Measurements from ENCODE around the gene DKK3. TPM values are rescaled to one million over a fixed set of nuclear protein-coding genes. Genes with fewer than 3 reads are reported as not detected.

Gene DKK3
- total and polyA plus RNA-seq, 4 donors: 3.1 to 9.9 (median 7.1) TPM

- H3K9ac ChIP-seq (ENCODE audit: low read depth in 1 of 2, low read length in 2 of 2): no peak overlapping the region
- H3K27ac ChIP-seq (ENCODE audit: low read depth in 1 of 2, low read length in 2 of 2): no peak overlapping the region
- H3K36me3 ChIP-seq (ENCODE audit: control insufficient read depth in 4 of 4, insufficient read depth in 3 of 4, low read depth in 1 of 4, low read length in 3 of 4): no peaks in the 10 kb centered on the region
- no peak overlapping the region for H3K4me3 ChIP-seq (ENCODE audit: low read depth in 1 of 3, low read length in 3 of 3)
- no peak for DNase-seq (ENCODE audit: low spot score)
- peaks cover 0 to 7% (median 2%) of the 10 kb centered on the region in 4 donors for H3K27me3 ChIP-seq (ENCODE audit: control insufficient read depth in 4 of 4, insufficient read depth in 4 of 4, low read length in 3 of 4)
- 96% methylated on average over 2 of the region's 2 CpGs for WGBS
- H3K4me1 ChIP-seq (ENCODE audit: control insufficient read depth in 4 of 4, insufficient read depth in 4 of 4, low read length in 3 of 4): peaks cover 0 to 6% (median 0%) of the 10 kb centered on the region in 4 donors
- no peak for TF ChIP-seq HNF4A (conservative IDR thresholded peaks at IDR 0.05)
- TF ChIP-seq, protein P1, sequence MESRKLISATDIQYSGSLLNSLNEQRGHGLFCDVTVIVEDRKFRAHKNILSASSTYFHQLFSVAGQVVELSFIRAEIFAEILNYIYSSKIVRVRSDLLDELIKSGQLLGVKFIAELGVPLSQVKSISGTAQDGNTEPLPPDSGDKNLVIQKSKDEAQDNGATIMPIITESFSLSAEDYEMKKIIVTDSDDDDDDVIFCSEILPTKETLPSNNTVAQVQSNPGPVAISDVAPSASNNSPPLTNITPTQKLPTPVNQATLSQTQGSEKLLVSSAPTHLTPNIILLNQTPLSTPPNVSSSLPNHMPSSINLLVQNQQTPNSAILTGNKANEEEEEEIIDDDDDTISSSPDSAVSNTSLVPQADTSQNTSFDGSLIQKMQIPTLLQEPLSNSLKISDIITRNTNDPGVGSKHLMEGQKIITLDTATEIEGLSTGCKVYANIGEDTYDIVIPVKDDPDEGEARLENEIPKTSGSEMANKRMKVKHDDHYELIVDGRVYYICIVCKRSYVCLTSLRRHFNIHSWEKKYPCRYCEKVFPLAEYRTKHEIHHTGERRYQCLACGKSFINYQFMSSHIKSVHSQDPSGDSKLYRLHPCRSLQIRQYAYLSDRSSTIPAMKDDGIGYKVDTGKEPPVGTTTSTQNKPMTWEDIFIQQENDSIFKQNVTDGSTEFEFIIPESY (IDR thresholded peaks at IDR 0.05): no peak
- no peaks in the 10 kb centered on the region for H3K9me3 ChIP-seq (ENCODE audit: control insufficient read depth in 4 of 4, low read length in 3 of 4)
Measured at GRCh38 chr11:12003336-12003735, 5.1 kb downstream of the DKK3 start.

GRCh38 chr11:12001186-12001585 is 7.2 kb downstream of the DKK3 start:
- Histone ChIP-seq H3K9ac (ENCODE audit: low read depth in 1 of 2, low read length in 2 of 2) (no peak overlapping the region), H3K4me1 (ENCODE audit: control insufficient read depth in 4 of 4, insufficient read depth in 4 of 4, low read length in 3 of 4) (peaks cover 0 to 1% (median 0%) of the 10 kb centered on the region in 4 donors), H3K27ac (ENCODE audit: low read depth in 1 of 2, low read length in 2 of 2) (no peak overlapping the region), H3K4me3 (ENCODE audit: low read depth in 1 of 3, low read length in 3 of 3) (no peak overlapping the region), H3K9me3 (ENCODE audit: control insufficient read depth in 4 of 4, low read length in 3 of 4) (no peaks in the 10 kb centered on the region), H3K27me3 (ENCODE audit: control insufficient read depth in 4 of 4, insufficient read depth in 4 of 4, low read length in 3 of 4) (no peaks in the 10 kb centered on the region), H3K36me3 (ENCODE audit: control insufficient read depth in 4 of 4, insufficient read depth in 3 of 4, low read depth in 1 of 4, low read length in 3 of 4) (no peaks in the 10 kb centered on the region)
- no peak for DNase-seq (ENCODE audit: low spot score)
- TF ChIP-seq EGR1 (IDR thresholded peaks at IDR 0.05; ENCODE audit: low read depth in 2 of 2) (no peak), JUND (IDR thresholded peaks at IDR 0.05) (no peak), HNF4G (IDR thresholded peaks at IDR 0.05) (no peak), RAD21 (IDR thresholded peaks at IDR 0.05) (no peak), TAF1 (conservative IDR thresholded peaks at IDR 0.05) (no peak), SP1 (IDR thresholded peaks at IDR 0.05) (no peak), CTCF (IDR thresholded peaks at IDR 0.05; ENCODE audit: low read depth, low read length, missing input control) (no peak), FOXA1 (IDR thresholded peaks at IDR 0.05) (no peak), YY1 (IDR thresholded peaks at IDR 0.05) (no peak), REST (IDR thresholded peaks at IDR 0.05) (no peak), RXRA (IDR thresholded peaks at IDR 0.05) (no peak), HNF4A (conservative IDR thresholded peaks at IDR 0.05) (no peak), FOXA2 (IDR thresholded peaks at IDR 0.05) (no peak)
- TF ChIP-seq, protein P2, sequence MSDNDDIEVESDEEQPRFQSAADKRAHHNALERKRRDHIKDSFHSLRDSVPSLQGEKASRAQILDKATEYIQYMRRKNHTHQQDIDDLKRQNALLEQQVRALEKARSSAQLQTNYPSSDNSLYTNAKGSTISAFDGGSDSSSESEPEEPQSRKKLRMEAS (IDR thresholded peaks at IDR 0.05): no peak
- TF ChIP-seq, protein P1 (IDR thresholded peaks at IDR 0.05): no peak
- TF ChIP-seq, protein P3, sequence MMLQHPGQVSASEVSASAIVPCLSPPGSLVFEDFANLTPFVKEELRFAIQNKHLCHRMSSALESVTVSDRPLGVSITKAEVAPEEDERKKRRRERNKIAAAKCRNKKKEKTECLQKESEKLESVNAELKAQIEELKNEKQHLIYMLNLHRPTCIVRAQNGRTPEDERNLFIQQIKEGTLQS (IDR thresholded peaks at IDR 0.05): no peak
- WGBS: 79% methylated on average over 7 of the region's 7 CpGs
